GF-D8 (cell line): ENCODE data around the gene SEPTIN12.
A peak's percentile ranks its signal among the peaks of the same experiment; 100 is the strongest.

Experiments
- DNase-seq: peaks from one replicate; lab custom pipeline; 2025; lab: John Stamatoyannopoulos, UW

SEPTIN12 gene

DNA sequence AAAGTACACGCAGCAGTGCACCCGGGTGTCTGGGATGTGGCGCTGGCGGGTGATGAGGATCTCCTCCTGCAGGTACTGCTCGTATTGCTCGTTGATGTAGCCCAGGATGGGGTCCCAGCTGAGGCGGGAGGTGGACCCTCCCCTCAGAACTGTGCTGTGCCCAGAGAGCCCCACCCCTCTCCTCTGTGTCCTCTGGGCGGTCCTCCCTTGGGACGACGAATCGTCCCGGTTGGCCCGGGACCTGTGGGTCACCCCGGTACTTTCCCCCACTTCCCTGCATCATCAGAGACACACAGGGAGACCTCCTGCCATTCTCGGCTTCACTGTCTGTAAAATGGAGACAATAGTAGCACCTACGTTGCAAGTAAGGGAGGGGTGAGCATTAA, 4.2 kb downstream of the SEPTIN12 start:
- DNase-seq, result no peak

DNA sequence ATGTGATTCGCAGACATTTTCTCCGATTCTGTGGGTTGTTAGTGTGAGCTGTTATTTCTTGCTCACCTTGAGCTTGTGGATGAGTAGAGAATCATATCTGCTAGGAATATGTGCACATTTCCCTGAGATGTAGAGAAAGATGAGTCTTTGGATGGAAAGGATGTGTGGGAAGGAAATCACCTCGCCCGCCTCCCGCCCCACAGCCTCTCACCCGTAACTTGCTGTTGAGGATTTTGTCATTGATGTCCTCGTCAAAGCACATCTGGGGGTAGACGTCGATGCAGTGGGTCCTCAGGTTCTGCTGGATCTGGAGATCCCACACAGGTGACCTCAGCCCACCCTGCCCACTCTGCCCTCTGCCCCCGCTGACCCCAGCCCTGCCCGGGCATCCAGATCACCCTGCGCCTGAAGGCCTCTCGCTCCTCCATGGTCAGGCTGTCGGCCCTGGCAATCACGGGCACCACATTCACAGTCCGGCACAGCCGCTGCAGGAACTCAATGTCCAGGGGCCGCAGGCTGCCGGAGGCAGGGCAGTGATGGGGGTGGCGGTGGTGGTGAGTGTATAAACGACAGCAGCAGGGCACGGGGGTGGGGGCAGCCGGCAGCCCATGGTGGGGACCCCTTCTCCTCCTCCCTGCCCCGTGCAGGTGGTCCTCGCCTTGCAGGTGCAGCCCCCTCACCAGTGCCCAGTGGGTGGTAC, 4.7 kb downstream of the SEPTIN12 start:
- DNase-seq, result no peak

DNA sequence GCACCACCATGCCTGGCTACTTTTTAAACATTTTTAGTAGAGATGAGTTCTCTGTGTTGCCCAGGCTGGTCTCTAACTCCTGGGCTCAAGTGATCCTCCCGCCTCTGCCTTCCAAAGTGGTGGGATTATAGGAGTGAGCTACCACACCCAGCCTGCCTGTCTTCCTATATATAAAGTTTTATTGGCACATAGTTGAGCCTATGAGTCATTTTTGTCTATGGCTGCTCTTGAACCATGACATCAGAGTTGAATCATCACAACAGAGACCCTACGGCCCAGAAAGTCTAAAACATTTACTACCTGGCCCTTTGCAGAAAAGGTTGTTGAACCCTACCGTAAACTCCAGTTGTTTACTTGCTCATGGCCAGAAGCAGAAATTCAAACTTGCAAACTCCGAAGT, 7.9 kb downstream of the SEPTIN12 start:
- DNase-seq, result no peak

DNA sequence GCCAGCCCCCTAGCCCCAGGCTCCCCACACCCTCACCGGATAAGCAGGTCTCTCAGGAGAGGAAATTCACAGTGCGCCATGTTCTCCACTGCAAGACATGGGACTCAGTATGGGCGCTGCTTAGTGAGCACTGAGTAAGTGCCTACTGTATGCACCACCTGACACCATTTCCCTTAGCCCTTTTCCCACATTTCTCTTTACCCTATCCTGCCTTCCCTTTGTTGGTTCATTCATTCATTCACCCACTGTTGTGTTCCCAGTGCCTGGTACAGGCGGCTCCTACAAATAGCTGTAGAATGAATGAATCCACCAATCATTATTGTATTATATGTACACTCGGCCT, 10.1 kb downstream of the SEPTIN12 start:
- no peak for DNase-seq

DNA sequence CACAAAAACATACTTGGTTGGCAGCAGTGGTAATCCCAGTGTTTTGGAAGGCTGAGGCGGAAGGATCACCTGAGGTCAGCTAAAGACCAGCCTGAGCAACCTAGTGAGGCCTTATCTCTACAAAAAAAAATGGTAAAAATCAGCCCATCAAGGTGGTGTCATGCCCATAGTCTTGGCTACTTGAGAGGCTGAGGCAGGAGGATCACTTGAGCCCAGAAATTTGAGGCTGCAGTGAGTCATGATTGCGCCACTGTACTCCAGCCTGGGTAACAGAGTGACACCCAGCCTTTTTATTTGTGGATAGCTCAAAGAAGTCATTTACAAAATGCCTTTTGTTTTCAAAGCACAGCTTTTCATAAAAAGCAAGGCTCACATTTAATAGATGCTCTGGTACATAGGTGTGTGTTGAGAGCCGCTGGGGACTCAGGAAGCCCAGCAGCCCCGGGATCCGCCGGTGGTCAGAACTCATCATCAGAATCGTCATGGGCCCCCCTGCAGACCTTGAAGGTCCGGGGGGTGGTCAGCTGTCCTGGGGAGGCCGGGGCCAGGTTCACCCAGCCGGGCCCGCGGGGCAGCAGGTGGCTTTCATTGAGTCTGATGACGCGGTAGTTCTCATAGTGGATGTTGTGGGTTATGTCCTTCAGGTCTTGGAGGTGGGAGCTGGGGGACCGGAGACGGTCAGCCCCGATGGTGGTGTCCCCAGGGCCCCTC, 10.7 kb downstream of the SEPTIN12 start:
- DNase-seq, result no peak

DNA sequence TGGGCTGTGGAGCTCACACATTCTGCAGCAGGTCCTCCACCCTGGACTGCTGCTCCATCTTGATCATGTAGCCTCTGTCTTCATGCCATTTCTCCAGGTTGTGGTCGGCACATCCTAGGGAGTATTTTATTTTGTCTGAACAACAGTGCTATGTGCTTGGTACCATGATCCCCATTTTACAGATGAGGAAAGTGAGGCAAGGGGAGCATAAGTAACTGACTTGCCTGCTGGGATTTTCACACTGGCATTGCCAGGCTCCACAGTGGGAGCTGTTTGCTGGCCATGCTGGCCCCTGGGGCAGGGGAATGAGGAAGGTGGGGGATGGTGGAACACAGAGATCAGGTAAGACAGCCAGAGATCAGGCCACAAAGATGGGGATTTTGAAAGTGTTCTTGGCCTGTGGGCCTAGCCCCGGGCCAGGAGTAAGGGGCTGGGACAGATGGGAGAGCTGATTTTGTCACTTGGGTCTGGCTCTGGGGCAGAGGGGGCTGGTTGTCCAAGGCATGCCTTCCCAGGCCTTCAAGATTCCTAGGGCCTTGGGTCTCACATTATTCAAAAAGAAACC, 11.9 kb downstream of the SEPTIN12 start:
- no peak for DNase-seq

DNA sequence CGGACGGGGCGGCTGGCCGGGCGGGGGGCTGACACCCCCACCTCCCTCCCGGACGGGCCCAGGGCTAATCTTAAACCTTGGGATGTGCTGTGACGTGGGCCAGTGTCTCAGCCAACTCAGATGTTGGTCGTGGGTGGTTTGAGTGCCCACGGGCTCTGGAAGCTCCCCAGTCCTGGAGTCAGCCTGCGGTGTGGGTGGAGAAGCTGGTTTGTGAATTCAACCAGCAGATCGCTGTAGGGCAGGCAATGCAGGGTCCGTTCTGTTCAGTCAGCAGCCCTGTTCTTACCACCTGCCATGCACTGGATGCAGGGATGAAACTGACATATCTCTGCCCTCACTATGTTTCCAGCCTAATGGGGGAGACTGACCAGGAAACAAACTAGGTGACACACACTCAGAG, 13.1 kb downstream of the SEPTIN12 start:
- no peak for DNase-seq

DNA sequence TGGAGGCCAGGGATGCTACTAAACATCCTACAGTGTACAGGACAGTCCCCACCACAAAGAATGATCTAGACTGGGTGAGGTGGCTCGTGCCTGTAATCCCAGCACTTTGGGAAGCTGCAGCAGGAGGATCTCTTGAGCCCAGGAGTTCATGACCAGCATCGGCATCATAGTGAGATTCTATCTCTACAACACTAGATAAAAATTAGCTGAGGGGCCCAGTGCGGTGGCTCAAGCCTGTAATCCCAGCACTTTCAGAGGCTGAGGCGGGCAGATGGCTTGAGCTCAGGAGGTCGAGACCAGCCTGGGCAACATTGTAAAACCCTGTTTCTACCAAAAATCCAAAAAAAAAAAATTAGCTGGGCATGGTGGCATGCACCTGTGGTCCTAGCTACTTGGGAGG, 15.8 kb downstream of the SEPTIN12 start:
- no peak for DNase-seq

DNA sequence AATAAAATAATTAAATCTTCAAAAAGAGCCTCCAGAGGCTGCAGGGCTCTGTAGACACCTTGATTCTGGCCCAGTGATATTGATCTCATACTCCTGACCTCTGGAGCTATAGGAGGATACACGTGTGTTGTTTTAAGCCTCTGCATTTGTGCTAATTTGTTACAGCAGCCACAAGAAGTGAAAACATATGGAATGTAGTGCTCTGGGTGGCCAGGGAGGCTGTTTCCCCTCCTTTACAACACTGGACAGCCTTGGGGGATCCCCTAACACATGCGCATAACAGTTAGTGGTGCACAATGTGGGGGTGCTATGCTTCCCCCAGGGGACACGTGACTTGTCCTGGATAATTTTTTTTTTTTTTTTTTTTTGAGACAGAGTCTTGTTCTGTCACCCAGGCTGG, 16.5 kb downstream of the SEPTIN12 start:
- DNase-seq, result no peak

DNA sequence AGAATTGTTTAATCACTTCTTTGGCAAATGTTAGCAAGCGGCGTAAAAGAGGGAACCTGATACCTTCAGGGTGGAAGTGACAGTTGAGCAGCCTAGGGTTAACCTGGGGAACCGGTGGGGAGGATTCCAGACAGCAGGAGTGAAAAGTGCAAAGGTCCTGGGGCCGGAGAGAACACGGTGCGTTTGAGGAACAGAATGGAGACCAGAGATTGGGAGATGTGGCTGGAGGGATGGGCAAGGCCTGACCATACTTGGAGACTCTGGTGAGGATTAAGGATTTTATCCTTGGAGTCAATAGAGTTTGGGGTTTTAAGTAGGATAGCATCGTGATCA, 18.9 kb downstream of the SEPTIN12 start:
- no peak for DNase-seq

DNA sequence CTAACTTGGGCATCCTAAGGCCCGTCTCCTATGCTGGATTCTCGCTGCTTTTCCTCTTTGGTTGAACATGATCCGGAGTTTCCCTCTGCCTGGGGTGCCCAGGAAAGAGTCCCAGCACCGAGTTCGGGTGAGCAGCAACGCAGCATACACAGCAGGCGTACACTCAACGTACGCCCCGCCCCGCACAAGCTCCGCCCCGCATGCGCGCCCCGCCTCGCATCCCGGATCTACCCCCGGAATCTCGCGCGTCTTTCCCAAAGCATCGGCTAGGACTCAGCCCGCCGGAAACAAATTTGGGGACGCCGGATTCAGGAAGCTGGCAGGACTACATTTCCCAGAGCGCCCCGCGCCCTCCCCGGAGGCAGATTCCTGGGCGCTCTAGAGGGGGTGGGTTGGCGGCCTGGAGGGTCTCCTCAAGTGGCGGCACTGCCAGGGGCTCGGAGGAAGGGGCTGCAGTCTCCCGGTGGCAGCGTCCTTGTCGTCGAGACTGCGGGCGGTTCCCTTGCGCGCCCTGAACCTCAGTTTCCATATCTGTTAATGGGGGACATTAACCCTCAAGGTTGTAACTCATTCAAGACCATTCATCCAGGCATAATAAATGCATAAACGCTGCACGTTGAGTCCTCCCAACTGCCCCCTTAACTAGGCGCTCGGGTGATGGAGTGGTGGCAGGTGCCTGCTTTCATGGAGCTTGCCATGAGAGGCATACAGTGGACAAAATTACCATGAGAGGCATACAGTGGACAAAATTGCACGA, 19.4 kb downstream of the SEPTIN12 start:
- DNase-seq, result peak; percentile 60

DNA sequence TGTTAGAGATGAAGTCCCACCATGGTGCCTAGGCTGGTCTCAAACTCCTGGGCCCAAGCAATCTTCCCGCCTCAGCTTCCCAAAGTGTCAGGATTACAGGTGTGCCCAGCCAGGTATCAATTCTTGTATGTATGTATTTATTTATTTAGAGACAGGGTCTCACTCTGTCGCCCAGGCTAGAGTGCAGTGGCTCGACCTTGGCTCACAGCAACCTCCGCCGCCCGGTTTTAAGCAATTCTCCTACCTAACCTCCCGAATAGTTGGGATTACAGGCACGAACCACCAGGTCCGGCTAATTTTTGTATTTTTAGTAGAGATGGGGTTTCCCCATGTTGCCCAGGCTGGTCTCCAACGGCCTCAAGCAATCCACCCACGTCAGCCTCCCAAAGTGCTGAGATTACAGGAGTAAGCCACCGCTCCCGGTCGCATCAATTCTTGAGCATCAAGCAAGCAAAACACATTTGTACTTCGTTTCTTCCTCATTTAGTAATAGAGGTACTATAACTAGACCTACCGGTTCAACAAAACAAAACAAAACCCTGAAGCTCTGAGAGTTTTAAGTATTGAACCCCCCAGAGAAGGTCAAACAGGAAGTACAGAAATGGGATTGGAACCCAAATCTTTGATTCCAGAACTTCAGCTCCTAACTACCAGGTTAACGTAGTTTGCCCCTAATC, 20.1 kb downstream of the SEPTIN12 start:
- no peak for DNase-seq

DNA sequence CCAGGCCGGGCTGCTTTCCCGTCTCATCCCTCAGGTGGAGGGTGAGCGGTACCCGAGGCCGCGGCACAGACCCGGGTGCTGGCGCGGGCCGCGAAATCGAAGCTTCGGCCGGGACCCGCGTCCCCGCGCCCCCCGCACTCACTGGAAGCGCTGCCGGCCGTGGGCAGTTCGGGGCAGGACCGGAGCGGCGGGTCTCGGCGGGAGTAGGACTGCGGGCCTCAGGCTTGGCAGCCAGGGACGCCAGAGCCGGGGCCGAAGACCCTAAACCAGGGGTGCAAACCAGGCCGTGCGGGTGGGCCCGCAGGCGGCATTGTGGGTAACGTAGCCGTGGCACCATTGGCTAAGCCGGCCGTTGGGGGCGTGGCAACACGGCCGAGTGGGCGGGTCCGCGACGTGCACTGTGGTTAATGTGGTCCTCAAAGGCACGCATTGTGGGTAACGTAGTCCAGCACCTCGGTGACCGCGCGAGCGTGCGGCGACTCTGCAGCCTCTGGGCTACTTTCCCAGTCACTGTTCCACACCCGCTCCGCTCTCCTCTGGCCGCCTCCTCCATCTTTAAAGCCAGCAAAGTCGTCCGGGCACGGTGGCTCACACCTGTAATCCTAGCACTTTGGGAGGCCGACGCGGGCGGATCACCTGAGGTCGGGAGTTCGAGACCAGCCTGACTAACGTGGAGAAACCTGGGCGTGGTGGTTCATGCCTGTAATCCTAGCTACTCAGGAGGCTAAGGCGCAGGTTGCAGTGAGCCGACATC, 21.1 kb downstream of the SEPTIN12 start, which contains the start of gene ZNF500:
TSS of gene ZNF500 (minus strand) at position 288 of the 754 bp plus-strand sequence. CDS start 1,184 bp downstream, outside the sequence.
- peak; percentile 82 for DNase-seq

DNA sequence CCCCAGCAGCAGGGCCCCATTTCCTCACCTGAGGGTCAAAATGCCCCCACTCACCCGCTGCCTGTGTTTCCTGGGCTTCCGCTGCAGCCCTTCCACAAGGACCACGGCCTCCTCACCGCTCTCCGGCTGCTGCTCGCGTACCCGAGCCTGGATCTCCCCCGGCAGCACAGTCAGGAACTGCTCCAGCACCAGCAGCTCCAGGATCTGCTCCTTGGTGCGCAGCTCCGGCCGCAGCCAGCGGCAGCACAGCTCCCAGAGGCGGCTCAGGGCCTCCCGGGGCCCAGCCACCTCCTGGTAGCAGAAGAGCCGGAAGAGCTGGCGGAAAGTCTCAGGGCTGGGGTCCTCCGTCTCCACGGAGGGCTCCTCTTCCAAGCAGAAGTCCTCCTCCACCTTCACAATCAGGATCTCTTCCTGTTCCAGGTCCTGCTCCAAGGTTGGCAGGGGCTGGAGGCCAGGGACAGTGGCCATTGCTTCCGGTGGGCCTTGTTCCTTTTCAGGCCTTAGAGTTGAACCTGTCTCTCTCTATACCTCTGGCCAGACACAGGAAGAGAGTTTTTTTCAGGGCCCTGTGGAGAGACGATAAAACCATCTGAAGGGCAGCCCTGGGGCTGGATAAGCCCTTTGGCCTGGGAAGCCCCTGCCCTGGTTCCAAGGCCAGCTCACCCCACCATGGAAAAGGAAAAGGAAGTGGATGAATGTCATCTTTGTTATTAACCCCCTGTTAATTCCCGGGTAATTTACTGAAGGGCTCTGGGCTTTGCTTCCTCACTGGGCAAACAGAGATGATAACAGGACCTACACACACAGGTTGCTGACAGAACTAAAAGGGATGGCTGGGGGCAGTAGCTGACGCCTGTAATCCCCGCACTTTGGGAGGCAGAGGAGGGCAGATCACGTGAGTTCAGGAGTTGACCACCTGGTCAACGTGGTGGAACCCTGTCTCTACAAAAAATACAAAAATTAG, 22.4 kb downstream of the SEPTIN12 start:
- DNase-seq, result no peak

DNA sequence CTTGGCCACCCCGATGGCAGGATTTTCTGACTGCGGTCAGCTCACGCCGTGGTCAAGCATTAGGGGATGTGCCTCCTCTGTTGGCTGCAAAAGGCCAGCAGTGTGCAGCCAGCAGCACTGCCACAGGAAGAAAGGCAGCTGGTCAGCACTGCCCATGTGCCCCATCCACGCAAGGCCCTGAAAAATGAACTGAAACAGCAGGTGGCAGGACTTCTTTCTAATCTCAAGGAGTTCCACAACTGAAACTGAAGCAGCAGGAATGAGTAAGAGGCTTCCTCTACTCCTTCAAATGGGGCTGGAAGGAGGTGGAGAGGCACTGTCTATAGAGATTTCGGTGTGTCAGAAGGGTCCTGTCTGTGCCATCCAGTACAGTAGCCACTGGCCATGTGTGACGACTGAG, 24.4 kb downstream of the SEPTIN12 start:
- no peak for DNase-seq

DNA sequence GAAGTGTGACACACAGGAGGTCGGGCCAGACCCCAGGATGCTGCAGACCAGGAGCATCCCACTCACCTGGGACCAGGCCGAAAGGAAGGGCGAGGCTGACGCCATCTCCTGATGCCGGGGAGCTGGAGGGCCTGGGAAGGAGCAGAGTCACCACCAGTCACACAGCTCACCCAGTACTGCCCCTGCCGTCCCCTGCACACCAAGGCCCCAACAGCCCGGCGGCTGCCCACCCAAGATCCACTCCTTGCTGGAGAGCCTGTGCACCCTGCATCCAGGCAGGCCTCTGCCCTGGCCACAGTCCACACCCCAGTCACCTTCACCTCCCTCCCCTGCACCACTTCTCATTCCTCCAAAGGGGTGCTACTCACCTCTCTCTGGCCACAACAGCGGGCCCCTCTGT, 25.9 kb downstream of the SEPTIN12 start:
- no peak for DNase-seq

DNA sequence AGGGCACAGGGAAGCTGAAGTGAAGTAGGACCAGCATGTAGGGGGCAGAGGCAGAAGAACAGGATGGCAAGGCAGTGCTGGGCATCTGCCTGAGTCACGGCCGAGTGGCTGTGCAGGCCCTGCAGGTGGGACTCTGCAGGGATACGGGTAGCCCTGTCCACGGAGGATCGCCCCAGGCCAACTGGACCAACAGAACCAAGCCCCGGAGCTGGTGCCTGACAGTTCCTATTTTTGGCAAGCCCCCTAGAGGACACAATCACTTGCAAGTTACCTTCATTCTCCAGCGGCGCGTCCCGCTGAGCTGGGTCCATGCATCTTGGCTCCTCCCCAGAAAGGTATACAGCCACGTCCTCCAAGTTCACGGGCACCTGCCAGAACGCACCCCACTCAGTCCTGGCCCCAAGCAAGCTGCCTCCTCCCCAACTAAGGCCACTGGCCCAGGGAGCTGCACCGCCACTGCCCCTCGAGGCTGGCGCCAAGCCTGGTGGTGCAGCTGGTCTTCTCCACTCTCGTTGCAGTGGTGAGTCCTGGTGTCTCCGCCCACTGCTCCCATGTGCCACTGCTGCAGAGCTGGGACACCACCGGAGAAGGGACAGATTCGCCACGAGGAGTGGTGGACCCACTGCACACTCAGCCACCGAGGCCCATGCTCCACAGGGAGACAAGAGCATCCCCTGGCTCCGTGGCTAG, 27.8 kb downstream of the SEPTIN12 start:
- DNase-seq, result no peak

DNA sequence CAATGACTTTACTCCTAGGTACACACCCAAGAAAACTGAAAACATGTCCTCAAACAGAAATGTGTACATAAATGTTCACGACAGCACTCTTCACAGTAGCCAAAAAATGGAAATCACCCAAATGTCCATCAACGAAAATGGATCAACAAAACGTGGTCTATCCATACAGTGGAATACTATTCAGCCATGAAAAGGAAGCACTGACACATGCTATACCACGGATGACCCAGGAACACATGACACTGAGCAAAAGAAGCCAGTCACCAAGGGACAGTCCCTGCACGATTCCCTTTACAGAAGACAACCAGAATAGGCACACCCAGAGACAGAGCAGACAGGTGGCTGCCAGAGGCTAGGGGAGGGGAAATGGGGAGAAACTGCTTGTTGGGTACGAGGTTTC, 32.5 kb downstream of the SEPTIN12 start:
- DNase-seq, result no peak

DNA sequence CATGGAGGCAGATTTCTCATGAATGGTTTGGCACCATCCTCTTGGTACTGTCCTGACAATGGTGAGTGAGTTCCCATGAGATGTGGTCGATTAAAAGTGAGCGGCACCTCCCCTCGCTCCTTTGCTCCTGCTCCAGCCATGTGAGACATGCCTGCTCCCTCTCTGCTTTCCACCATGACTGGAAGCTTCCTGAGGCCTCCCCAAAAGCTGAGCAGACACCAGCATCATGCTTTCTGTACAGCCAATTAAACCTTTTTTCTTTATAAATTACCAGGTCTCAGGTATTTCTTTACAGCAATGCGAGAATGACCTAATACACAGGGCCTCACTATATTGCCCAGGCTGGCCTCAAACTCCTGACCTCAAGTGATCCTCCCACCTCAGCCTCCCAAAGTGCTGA, 33.3 kb downstream of the SEPTIN12 start:
- DNase-seq, result no peak

DNA sequence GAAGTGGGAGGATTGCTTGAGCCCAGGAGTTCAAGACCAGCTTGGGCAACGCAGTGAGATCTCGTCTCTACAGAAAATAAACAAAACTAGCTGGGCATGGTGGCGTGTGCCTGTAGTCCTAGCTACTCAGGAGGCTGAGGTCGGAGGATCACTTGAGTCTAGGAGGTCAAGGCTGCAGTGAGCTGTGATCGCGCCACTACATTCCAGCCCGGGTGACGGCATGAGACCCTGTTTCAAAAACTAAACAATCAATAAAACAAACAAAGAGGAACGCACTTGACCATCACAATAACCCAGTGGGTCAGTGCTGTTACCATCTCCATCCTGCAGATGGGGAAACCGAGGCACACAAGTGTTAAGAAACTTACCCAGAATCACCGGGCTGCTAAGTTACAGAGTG, 34.9 kb downstream of the SEPTIN12 start:
- no peak for DNase-seq
